ENCODE results near the gene ABLIM1. TPM values are rescaled to one million over a fixed set of nuclear protein-coding genes. Genes with fewer than 3 reads are reported as not detected.

Gene ABLIM1
- total and polyA plus RNA-seq, 2 experiments from 2014 or later = 21.9 to 45.1 TPM

DNA sequence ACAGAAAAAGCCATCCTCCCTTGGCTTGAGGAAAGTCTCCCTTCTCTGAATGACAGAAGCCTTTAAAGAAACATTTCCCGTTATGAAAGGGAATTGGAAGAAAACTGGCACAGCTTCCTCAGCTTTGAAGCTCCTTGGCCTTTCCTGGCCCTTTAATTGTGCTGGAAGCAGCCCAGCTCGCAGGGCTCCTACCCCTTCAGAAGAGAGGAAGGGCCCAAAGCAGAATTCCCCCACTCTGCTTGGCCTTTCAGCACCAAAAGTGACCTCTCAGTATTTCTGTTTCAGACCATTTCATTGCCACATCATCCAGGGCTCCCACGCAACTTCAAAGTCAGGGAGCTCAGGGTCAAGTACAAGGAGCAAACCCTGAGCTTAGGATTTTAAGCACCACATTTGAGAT is 258.0 kb downstream of the ABLIM1 start (continued):
- TF ChIP-seq, protein P1, sequence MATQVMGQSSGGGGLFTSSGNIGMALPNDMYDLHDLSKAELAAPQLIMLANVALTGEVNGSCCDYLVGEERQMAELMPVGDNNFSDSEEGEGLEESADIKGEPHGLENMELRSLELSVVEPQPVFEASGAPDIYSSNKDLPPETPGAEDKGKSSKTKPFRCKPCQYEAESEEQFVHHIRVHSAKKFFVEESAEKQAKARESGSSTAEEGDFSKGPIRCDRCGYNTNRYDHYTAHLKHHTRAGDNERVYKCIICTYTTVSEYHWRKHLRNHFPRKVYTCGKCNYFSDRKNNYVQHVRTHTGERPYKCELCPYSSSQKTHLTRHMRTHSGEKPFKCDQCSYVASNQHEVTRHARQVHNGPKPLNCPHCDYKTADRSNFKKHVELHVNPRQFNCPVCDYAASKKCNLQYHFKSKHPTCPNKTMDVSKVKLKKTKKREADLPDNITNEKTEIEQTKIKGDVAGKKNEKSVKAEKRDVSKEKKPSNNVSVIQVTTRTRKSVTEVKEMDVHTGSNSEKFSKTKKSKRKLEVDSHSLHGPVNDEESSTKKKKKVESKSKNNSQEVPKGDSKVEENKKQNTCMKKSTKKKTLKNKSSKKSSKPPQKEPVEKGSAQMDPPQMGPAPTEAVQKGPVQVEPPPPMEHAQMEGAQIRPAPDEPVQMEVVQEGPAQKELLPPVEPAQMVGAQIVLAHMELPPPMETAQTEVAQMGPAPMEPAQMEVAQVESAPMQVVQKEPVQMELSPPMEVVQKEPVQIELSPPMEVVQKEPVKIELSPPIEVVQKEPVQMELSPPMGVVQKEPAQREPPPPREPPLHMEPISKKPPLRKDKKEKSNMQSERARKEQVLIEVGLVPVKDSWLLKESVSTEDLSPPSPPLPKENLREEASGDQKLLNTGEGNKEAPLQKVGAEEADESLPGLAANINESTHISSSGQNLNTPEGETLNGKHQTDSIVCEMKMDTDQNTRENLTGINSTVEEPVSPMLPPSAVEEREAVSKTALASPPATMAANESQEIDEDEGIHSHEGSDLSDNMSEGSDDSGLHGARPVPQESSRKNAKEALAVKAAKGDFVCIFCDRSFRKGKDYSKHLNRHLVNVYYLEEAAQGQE (IDR thresholded peaks at IDR 0.05; ENCODE audit: unreplicated experiment) = no peak
- TF ChIP-seq POLR2AphosphoS5 (IDR thresholded peaks at IDR 0.05; ENCODE audit: low read depth) (no peak), NANOG (IDR thresholded peaks at IDR 0.05; ENCODE audit: borderline replicate concordance) (no peak)

DNA sequence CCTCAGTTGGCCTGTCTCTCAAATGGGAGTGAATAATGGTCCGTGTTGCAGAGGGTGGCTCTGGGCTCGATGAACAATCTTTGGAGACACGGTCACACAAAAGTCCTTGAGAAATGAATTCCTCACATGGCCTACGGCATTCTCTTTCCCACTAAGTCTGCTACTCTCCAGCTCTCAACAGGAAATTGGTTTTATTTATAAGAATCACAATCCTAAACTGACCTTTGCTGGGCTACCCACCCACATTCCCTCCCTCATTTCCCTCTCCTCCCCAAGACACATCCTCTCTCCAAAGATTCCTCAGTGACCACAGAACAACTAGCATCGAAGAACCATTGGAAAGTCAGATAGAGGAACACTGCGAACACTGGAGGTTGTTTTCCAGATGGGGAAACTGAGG is 258.5 kb downstream of the ABLIM1 start:
- Mint-ChIP-seq H3K4me3 (no peak overlapping the region), H3K27ac (no peak overlapping the region), H3K4me1 (peaks cover 25% of the 10 kb centered on the region), H3K9me3 (no peaks in the 10 kb centered on the region), H3K27me3 (ENCODE audit: insufficient read depth, low read depth, poor library complexity) (peaks cover 16% of the 10 kb centered on the region), H3K36me3 (ENCODE audit: low read depth) (no peaks in the 10 kb centered on the region)
- Histone ChIP-seq H3K4me1 (ENCODE audit: insufficient read depth) (peaks cover 19% of the 10 kb centered on the region), H3K4me2 (no peak overlapping the region), H3K27ac (ENCODE audit: low read depth) (no peak overlapping the region), H4K20me1 (replicated peaks; ENCODE audit: insufficient read depth) (no peaks in the 10 kb centered on the region), H2AFZ (no peak overlapping the region), H3F3A (replicated peaks; ENCODE audit: low read depth) (no peaks in the 10 kb centered on the region), H3K9me2 (ENCODE audit: insufficient read depth) (no peaks in the 10 kb centered on the region), H3K4me3 (no peak overlapping the region), H3K79me2 (replicated peaks; ENCODE audit: insufficient read depth) (no peaks in the 10 kb centered on the region), H3K27me3 (ENCODE audit: insufficient read depth) (peaks cover 31% of the 10 kb centered on the region), H3K36me3 (ENCODE audit: insufficient read depth) (no peaks in the 10 kb centered on the region)
- ATAC-seq = no peak
- TF ChIP-seq ZNF114 (CRISPR knock-in tag; IDR thresholded peaks at IDR 0.05) (no peak), STAT1 (IDR thresholded peaks at IDR 0.05; ENCODE audit: unreplicated experiment) (no peak), CREB1 (CRISPR knock-in tag; IDR thresholded peaks at IDR 0.05; ENCODE audit: low read depth) (no peak), POLR2AphosphoS5 (IDR thresholded peaks at IDR 0.05; ENCODE audit: low read depth) (no peak), JUNB (IDR thresholded peaks at IDR 0.05; ENCODE audit: unreplicated experiment) (no peak), EZH2phosphoT487 (IDR thresholded peaks at IDR 0.05; ENCODE audit: unreplicated experiment) (no peak)
- TF ChIP-seq, protein P2, sequence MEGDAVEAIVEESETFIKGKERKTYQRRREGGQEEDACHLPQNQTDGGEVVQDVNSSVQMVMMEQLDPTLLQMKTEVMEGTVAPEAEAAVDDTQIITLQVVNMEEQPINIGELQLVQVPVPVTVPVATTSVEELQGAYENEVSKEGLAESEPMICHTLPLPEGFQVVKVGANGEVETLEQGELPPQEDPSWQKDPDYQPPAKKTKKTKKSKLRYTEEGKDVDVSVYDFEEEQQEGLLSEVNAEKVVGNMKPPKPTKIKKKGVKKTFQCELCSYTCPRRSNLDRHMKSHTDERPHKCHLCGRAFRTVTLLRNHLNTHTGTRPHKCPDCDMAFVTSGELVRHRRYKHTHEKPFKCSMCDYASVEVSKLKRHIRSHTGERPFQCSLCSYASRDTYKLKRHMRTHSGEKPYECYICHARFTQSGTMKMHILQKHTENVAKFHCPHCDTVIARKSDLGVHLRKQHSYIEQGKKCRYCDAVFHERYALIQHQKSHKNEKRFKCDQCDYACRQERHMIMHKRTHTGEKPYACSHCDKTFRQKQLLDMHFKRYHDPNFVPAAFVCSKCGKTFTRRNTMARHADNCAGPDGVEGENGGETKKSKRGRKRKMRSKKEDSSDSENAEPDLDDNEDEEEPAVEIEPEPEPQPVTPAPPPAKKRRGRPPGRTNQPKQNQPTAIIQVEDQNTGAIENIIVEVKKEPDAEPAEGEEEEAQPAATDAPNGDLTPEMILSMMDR (conservative IDR thresholded peaks at IDR 0.05; ENCODE audit: low read depth in 2 of 2) = no peak
- TF ChIP-seq, protein P1 (IDR thresholded peaks at IDR 0.05; ENCODE audit: unreplicated experiment) = no peak
- DNase-seq (ENCODE audit: low spot score) = no peak
